Activated CD8-positive, alpha-beta memory T cell treated with anti-CD3 and anti-CD28 coated beads for 1 hour (primary cell): Measurements from ENCODE around the gene RAD23A.

Experiments
- DNase-seq, 2 donors: peaks; one replicate each; pipeline ENCODE4 v3.0.0-alpha.2; 2020; ENCODE audit warnings: low read depth in 1 of 2; ENCODE audit errors: extremely low read depth in 1 of 2

Gene RAD23A

GRCh38 chr19:13001502-13002165, 56.0 kb downstream of the RAD23A start:
- DNase-seq: no peak

GRCh38 chr19:13002166-13002898, 56.7 kb downstream of the RAD23A start:
- DNase-seq: no peak

- DNase-seq: no peak
Measured at GRCh38 chr19:13003081-13003480, 57.4 kb downstream of the RAD23A start.
